HepG2 (cell line): Measurements from ENCODE around the gene ATP5F1E. TPM values are rescaled to one million over a fixed set of nuclear protein-coding genes. Genes with fewer than 3 reads are reported as not detected.

Source experiments
- ATAC-seq: fragments of 200-7000 bp; cut with Tn5 transposase; 3 replicates; pipeline ENCODE4 v1.9.1; 2020; ENCODE audit warnings: mild to moderate bottlenecking, moderate library complexity
- BruUV-seq: library from RNA; stranded (reverse); fragments of 400-500 nt; replicated peaks from 2 replicates; lab custom pipeline; 2021; lab: Mats Ljungman, UMichigan
- CTCF ChIA-PET: fragments of 300-600 bp; formaldehyde crosslinking; extraction: SDS; loops from one replicate; lab custom pipeline; 2021; ENCODE audit warnings: low total read pairs, inconsistent platforms, low intra/inter-chr PET ratio; lab: Yijun Ruan, JAX
- POLR2A ChIA-PET: fragments of 350-600 bp; sonication (Branson Sonifier 250); formaldehyde crosslinking; loops from one replicate; lab custom pipeline; 2020; ENCODE audit warnings: antibody characterized with exemption, inconsistent platforms; lab: Yijun Ruan, JAX
- DNase-seq: peaks from one replicate; pipeline ENCODE4 v3.0.0-alpha.2; 2015; ENCODE audit warnings: low spot score
- FAIRE-seq: peaks from 3 replicates; lab custom pipeline; 2011; peaks lifted over from hg19 to GRCh38; lab: Jason Lieb, UNC
- H2AFZ ChIP-seq: one replicate; pipeline ENCODE4 v1.6.1; 2011; ENCODE audit warnings: low read length, inconsistent platforms
- H3K27ac ChIP-seq: fragments of 300-600 bp; 3 replicates; pipeline ENCODE4 v1.8.0; 2011; ENCODE audit warnings: mixed run types, mild to moderate bottlenecking, mixed read lengths, low read length, inconsistent platforms; ENCODE audit not compliant: insufficient read depth; ENCODE audit errors: extremely low read length
- H3K27me3 ChIP-seq, 2 experiments: fragments of 200-600 bp in 1 of 2; 2 replicates in 1 of 2; 3 replicates in 1 of 2; pipeline versions ENCODE4 v1.6.0 to v1.8.0; 2011; ENCODE audit warnings: low read length in 2 of 2, mild to moderate bottlenecking in 2 of 2, moderate library complexity in 2 of 2, inconsistent platforms in 1 of 2; ENCODE audit not compliant: insufficient read depth in 2 of 2, control insufficient read depth in 1 of 2
- H3K36me3 ChIP-seq, 2 experiments: fragments of 200-600 bp in 1 of 2; replicated peaks in 1 of 2; 2 replicates in 1 of 2; 3 replicates in 1 of 2; pipeline versions ENCODE4 v1.5.1 to v1.8.0; 2011; ENCODE audit warnings: low read length in 2 of 2, inconsistent platforms in 1 of 2; ENCODE audit not compliant: insufficient read depth in 2 of 2, control insufficient read depth in 1 of 2
- H3K4me1 ChIP-seq: 2 replicates; pipeline ENCODE4 v1.5.1; 2012; ENCODE audit warnings: low read length, inconsistent platforms; ENCODE audit not compliant: insufficient read depth
- H3K4me2 ChIP-seq: 2 replicates; pipeline ENCODE4 v1.6.0; 2011; ENCODE audit warnings: low read depth, low read length, inconsistent platforms
- H3K4me3 ChIP-seq, 3 experiments: fragments of 200-600 bp in 1 of 3; sonication (generic), shearing (Covaris generic) in 1 of 3; replicated peaks in 1 of 3; 2 replicates each; pipeline ENCODE4 v1.5.1; 2011 to 2016; ENCODE audit warnings: low read length in 3 of 3, inconsistent platforms in 2 of 3, low read depth in 2 of 3, mild to moderate bottlenecking in 2 of 3, control low read depth in 1 of 3, mixed read lengths in 1 of 3; ENCODE audit not compliant: insufficient read depth in 1 of 3
- H3K79me2 ChIP-seq: one replicate; pipeline ENCODE4 v1.6.1; 2011; ENCODE audit warnings: low read length, inconsistent platforms; ENCODE audit not compliant: insufficient read depth
- H3K9ac ChIP-seq: 2 replicates; pipeline ENCODE4 v1.6.0; 2011; ENCODE audit warnings: mild to moderate bottlenecking, low read depth, low read length, inconsistent platforms; ENCODE audit not compliant: insufficient read depth
- H3K9me3 ChIP-seq: 2 replicates; pipeline ENCODE4 v1.5.1; 2012; ENCODE audit warnings: mild to moderate bottlenecking, low read length
- H4K20me1 ChIP-seq: 2 replicates; pipeline ENCODE4 v1.6.0; 2011; ENCODE audit warnings: inconsistent platforms, mild to moderate bottlenecking, low read length, moderate library complexity; ENCODE audit not compliant: insufficient read depth
- CCDC6 ChIP-seq: sonication (generic); formaldehyde crosslinking; IDR thresholded peaks from 2 replicates; pipeline ENCODE4 v1.8.1; 2022; ENCODE audit warnings: mild to moderate bottlenecking, missing genetic modification reagents, moderate library complexity
- DMAP1 ChIP-seq: IDR thresholded peaks from 2 replicates; pipeline ENCODE4 v1.6.1; 2016
- GABPB1 ChIP-seq: IDR thresholded peaks from 2 replicates; pipeline ENCODE4 v1.6.1; 2016; ENCODE audit warnings: mild to moderate bottlenecking, missing genetic modification reagents, moderate library complexity, missing compliant biosample characterization
- MEIS2 ChIP-seq: sonication (generic); formaldehyde crosslinking; IDR thresholded peaks from 2 replicates; pipeline ENCODE4 v1.9.0; 2021; ENCODE audit warnings: mild to moderate bottlenecking, missing genetic modification reagents
- NPAS2 ChIP-seq: sonication (generic); formaldehyde crosslinking; IDR thresholded peaks from 2 replicates; pipeline ENCODE4 v1.8.0; 2022; ENCODE audit warnings: mild to moderate bottlenecking, missing genetic modification reagents, borderline replicate concordance
- PCBP1 ChIP-seq: fragments of 200-400 bp; formaldehyde crosslinking; IDR thresholded peaks from 2 replicates; pipeline ENCODE4 v1.6.1; 2017; ENCODE audit warnings: mild to moderate bottlenecking, low read depth, low read length, borderline replicate concordance
- SP1 ChIP-seq, 2 experiments: fragments of 450-650 bp in 1 of 2; sonication (generic) in 1 of 2; formaldehyde crosslinking in 1 of 2; IDR thresholded peaks; 2 replicates each; pipeline versions ENCODE4 v1.4.0 to v1.6.1; 2016 to 2020; ENCODE audit warnings: missing genetic modification reagents in 1 of 2
- TOPORS ChIP-seq: sonication (generic); formaldehyde crosslinking; IDR thresholded peaks from 2 replicates; pipeline ENCODE4 v1.8.0; 2023; ENCODE audit warnings: mild to moderate bottlenecking, missing genetic modification reagents
- ZFY ChIP-seq: sonication (generic); formaldehyde crosslinking; IDR thresholded peaks from 2 replicates; pipeline ENCODE4 v1.4.0; 2020; ENCODE audit warnings: missing genetic modification reagents
- ZKSCAN8 ChIP-seq: IDR thresholded peaks from 2 replicates; pipeline ENCODE4 v1.6.1; 2016; ENCODE audit warnings: borderline replicate concordance, missing genetic modification reagents, missing compliant biosample characterization
- ZNF550 ChIP-seq: sonication (generic); formaldehyde crosslinking; IDR thresholded peaks from 2 replicates; pipeline ENCODE4 v1.4.0; 2020; ENCODE audit warnings: mild to moderate bottlenecking, missing genetic modification reagents, borderline replicate concordance
- ZNF674 ChIP-seq: sonication (generic); formaldehyde crosslinking; IDR thresholded peaks from 2 replicates; pipeline ENCODE4 v1.5.0; 2020; ENCODE audit warnings: low read depth, mild to moderate bottlenecking, missing genetic modification reagents
- ZNF773 ChIP-seq: sonication (generic); formaldehyde crosslinking; IDR thresholded peaks from 2 replicates; pipeline ENCODE4 v1.4.0; 2020; ENCODE audit warnings: missing genetic modification reagents, borderline replicate concordance
- ZNF883 ChIP-seq: sonication (generic); formaldehyde crosslinking; IDR thresholded peaks from 2 replicates; pipeline ENCODE4 v1.5.1; 2020; ENCODE audit warnings: mild to moderate bottlenecking, missing genetic modification reagents; ENCODE audit errors: not compliant biosample characterization
- WGBS: methylation state at CpG from one replicate; pipeline ENCODE4 v1.1.6; 2017; ENCODE audit warnings: low lambda C conversion rate; 5-methylcytosine and 5-hydroxymethylcytosine counted together
- in situ Hi-C: cut with HindIII; loops from 2 replicates; pipeline ENCODE4 v1.10.0; 2017; ENCODE audit warnings: low pct_unique_long_range_greater_than_20kb; ENCODE audit not compliant: extremely low pct_ligation_motif_present
- intact Hi-C: fragments of 100-400 bp; cut with micrococcal nuclease; formaldehyde crosslinking; loops from one replicate; pipeline ENCODE4 v1.10.0; 2022; ENCODE audit not compliant: unreplicated experiment
- polyA plus RNA-seq, 8 experiments: library from polyadenylated mRNA; depleted of rRNA in 3 of 8; stranded (reverse) in 7 of 8; unstranded in 1 of 8; fragments of >200 nt; fragmentation: Illumina TruSeq in 4 of 8; extraction: Trizol in 4 of 8; gene quantifications; 2 replicates each; pipeline versions ENCODE4 v1.2.1 to v1.2.3, GENCODE V29; 2011 to 2016; ENCODE audit warnings: low read depth in 4 of 8, missing spikeins in 1 of 8, mixed read lengths in 1 of 8; ENCODE audit not compliant: insufficient read depth in 1 of 8
- total RNA-seq, 5 experiments: library from RNA; depleted of rRNA; stranded (reverse); fragments of >200 nt; fragmentation: Illumina TruSeq; extraction: Trizol; gene quantifications; 2 replicates each; pipeline ENCODE4 v1.2.3, GENCODE V29; 2016; ENCODE audit warnings: low read depth in 1 of 5
- TF ChIP-seq, protein P1 (sequence below): sonication (generic); formaldehyde crosslinking; IDR thresholded peaks from 2 replicates; pipeline ENCODE4 v1.5.1; 2020; ENCODE audit warnings: missing genetic modification reagents, mild to moderate bottlenecking, borderline replicate concordance
- TF ChIP-seq, protein P2 (sequence below): sonication (generic); formaldehyde crosslinking; IDR thresholded peaks from 2 replicates; pipeline ENCODE4 v1.5.0; 2020; ENCODE audit warnings: missing genetic modification reagents, mild to moderate bottlenecking, borderline replicate concordance

Gene ATP5F1E
- total and polyA plus RNA-seq, 2 of the 13 experiments (the other 11 are each of a cell fraction or from before 2014, with no cell fraction given) = 121 to 134 TPM

DNA sequence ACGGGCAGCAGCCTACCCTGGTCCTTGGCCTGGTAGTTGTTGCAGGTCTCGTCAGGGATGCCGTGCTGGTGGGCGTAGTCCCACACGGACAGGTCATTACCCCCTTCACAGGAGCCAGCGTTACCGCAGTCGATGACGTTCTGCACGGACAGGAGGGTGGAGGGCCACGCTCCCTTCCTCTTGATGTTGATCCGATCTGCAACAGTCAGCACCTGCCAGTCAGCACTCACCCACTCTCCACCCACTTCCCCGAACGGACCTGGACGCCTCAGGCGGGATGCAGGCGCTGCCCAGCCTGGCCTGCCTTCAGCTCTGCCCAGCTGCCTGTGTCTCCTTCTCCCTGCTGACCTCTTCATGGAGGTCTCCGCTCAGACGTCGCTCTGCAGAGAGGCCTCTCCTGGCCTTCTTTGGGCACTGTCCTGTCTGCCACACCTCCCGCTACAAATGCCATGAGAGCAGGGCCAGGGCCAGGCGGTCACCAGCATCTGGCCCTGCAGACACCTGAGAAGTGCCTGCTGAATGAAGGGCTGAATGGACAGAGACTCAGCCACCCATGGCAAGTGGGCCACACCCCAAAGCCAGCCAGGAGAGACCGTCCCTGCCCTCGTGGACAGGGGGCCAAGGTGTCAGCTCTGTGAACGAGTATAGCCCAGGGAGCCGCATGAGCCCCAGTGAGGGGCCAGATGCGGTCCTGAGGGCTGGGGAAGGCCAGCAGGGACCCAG is 30.5 kb downstream of the ATP5F1E start (continued):
- TF ChIP-seq TOPORS (CRISPR knock-in tag) (no peak), ZNF773 (CRISPR knock-in tag) (no peak), CCDC6 (CRISPR knock-in tag) (no peak), MEIS2 (CRISPR knock-in tag) (no peak), PCBP1 (0 out of 2 replicates have a peak, but pooled peaks have one; percentile 7), DMAP1 (CRISPR knock-in tag) (no peak)
- TF ChIP-seq, protein P1, sequence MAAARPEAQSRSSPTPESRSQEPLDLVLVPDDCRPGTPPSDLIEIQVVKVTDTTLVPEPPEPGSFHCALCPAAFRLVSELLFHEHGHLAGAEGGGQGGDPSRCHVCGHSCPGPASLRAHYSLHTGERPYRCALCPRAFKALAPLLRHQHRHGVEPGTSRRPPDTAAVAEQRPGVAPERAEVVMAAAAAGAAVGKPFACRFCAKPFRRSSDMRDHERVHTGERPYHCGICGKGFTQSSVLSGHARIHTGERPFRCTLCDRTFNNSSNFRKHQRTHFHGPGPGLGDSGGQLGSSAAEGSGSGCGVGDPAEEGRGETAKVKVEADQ (CRISPR knock-in tag) = no peak
- TF ChIP-seq, all 625 proteins: peak for 22

DNA sequence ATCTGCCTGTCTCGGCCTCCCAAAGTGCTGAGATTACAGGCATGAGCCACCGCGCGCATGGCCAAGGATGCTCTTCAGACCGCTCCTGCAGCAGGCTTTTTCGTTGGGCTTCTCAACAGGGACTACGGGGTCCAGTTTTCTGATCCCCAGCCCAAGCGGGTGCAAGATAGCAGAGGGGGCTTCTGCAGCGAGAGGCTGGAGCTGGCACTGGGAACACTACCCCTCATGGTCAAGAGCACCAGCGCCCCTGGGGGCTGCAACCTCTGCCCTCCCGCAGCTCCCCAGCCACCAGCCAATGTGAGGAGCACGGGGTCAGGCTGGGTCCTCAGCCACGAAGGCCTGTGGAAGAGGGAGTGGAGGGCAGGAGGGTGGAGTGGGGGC is 31.1 kb downstream of the ATP5F1E start:
- WGBS = 79% methylated on average over 12 of the region's 13 CpGs
- TF ChIP-seq, protein P2, sequence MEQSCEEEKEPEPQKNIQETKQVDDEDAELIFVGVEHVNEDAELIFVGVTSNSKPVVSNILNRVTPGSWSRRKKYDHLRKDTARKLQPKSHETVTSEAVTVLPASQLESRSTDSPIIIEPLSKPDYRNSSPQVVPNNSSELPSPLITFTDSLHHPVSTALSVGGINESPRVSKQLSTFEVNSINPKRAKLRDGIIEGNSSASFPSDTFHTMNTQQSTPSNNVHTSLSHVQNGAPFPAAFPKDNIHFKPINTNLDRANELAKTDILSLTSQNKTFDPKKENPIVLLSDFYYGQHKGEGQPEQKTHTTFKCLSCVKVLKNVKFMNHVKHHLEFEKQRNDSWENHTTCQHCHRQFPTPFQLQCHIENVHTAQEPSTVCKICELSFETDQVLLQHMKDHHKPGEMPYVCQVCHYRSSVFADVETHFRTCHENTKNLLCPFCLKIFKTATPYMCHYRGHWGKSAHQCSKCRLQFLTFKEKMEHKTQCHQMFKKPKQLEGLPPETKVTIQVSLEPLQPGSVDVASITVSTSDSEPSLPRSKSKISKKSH (CRISPR knock-in tag) = peak; percentile 17; the same call in 1 of the 2 replicates
- TF ChIP-seq NPAS2 (CRISPR knock-in tag) = no peak
- TF ChIP-seq ZKSCAN8 (CRISPR knock-in tag) = no peak
- no peak for TF ChIP-seq ZNF674 (CRISPR knock-in tag)
- 0 out of 2 replicates have a peak, but pooled peaks have one; percentile 3 for TF ChIP-seq ZNF550 (CRISPR knock-in tag)
- TF ChIP-seq ZNF883 (CRISPR knock-in tag) = peak; percentile 33
- no peak for TF ChIP-seq SP1 (IDR thresholded peaks at IDR 0.05)
- no peak for TF ChIP-seq SP1 (CRISPR knock-in tag; IDR thresholded peaks at IDR 0.05)
- TF ChIP-seq GABPB1 = no peak
- peak; percentile 3; the same call in 1 of the 2 replicates for TF ChIP-seq ZFY
- Histone ChIP-seq H3K27me3 (peaks cover 2 to 27% of the 10 kb centered on the region in 2 experiments), H3K4me1 (peaks cover 70% of the 10 kb centered on the region), H3K4me3 (peak overlapping the region in 1 of 3 experiments; percentile 6; a peak in 1 of 6 replicates), H3K9me3 (no peaks in the 10 kb centered on the region), H2AFZ (no peak overlapping the region), H4K20me1 (no peaks in the 10 kb centered on the region), H3K27ac (no peak overlapping the region), H3K9ac (no peak overlapping the region), H3K79me2 (no peaks in the 10 kb centered on the region), H3K4me2 (peak overlapping the region; percentile 8; the same call in 1 of the 2 replicates), H3K36me3 (peaks cover 0 to 1% of the 10 kb centered on the region in 2 experiments; a peak in 2 of 5 replicates)
- FAIRE-seq (no peak), DNase-seq (no peak), ATAC-seq (no peak)
- BruUV-seq = no TSS peak
- in situ Hi-C loops = no loop called here
- intact Hi-C loops = no loop called here
- ChIA-PET POLR2A (interaction anchor here (0.9 to 1.1 kb wide), 2 partner anchors 31 to 50 kb away, joined by 3 to 4 read pairs; partner anchors contain the start of gene ATP5F1E), CTCF (no interaction called here)
